Measurements from ENCODE around the gene SPNS3.

Gene SPNS3

GRCh38 chr17:4531988-4532736 lies 98.4 kb downstream of the SPNS3 start:
- no peak for DNase-seq

GRCh38 chr17:4532860-4533522 lies 99.3 kb downstream of the SPNS3 start:
- no peak for DNase-seq

GRCh38 chr17:4533523-4534504 lies 100.1 kb downstream of the SPNS3 start:
- DNase-seq, result no peak

DNA sequence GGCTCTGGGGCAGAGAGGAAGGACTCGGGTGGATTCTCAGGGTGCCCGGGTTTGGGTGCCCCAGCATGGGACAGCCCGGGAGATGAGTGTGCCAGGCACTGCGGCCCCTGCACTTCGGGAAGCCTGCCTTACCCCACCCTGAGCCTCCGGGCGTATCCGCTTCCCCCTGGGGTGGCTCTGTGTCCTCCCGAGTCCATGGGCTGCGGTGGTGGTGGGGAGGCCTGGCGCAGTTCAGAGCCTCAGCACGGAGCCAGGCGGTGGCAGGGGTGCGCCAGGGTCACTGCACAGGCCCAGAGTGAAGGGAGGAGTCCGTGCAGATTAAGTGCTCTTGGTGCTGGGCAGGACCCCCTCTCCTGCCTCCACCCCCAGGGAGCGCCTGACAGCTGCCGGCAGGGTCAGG lies 100.8 kb downstream of the SPNS3 start:
- DNase-seq, result no peak

- DNase-seq, result no peak
Measured at GRCh38 chr17:4534928-4535666, 101.4 kb downstream of the SPNS3 start.

GRCh38 chr17:4535667-4536258 lies 102.0 kb downstream of the SPNS3 start:
- no peak for DNase-seq

DNA sequence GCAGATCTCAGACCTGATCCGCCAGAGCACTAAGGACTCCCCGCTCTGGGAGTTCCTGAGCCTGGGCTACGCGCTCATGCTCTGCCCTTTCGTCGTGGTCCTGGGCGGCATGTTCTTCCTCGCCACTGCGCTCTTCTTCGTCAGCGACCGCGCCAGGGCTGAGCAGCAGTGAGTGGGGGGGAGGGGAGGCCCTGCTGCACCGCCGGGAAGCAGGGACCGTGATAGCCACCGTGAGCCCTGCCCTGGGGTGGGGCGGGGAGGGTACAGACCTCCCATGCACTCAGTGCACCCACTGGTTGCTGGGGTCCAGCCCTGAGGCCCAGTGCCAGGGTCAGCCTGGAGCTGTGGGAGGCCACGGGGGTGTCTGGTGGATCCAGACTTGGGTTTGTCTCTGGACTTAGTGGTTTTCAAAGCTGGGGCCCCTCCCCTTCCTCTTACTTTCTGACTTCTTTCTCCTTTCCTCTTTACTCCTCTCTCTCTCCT lies 102.6 kb downstream of the SPNS3 start:
- no peak for DNase-seq

DNA sequence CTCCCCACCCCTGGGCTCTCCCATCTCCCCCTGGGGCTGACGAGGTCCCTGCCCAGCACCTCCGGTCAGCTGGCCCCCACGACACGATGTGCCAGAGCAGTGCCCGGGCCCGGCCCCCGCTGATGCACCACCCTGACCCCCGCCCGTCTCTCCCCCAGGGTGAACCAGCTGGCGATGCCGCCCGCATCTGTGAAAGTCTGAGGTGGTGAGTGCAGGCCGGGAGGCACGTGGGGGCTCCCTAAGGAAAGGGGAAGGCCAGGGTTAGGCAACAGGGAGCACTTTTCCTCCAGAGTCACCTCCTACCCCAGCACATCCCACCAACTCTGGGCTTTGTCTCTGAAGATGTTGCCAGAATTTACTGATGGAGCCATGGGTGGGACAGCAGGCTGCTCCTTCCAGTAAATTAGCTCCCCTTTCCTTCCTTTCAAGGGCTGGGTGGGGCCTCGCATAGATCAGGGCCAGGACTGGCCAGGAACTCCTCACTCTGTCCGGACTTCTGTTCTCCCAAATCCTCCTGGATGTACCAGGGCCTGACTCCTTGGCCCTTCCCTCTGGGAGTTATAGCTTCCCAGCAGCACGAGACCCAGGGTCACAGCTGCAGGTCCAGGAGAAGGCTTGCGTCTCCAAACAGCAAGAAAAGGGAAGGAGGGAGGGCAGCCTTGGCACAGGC lies 103.1 kb downstream of the SPNS3 start:
- DNase-seq, result no peak

All from activated effector memory CD4-positive, alpha-beta T cell treated with Interleukin-2 at 50 U/mL for 16 hours (primary cell).